Retinal pigment epithelial cell (primary cell): ENCODE measurements around the gene IWS1.
A peak's percentile ranks its signal among the peaks of the same experiment; 100 is the strongest.

ENCODE experiments used
- DNase-seq: peaks from one replicate; pipeline ENCODE4 v3.0.0-alpha.2; 2010; ENCODE audit warnings: low read depth
- H3K4me3 ChIP-seq: 2 replicates; pipeline ENCODE4 v1.5.1; 2011; ENCODE audit warnings: mild to moderate bottlenecking, low read length, control low read depth, moderate library complexity
- TF ChIP-seq, protein P1 (sequence below): conservative IDR thresholded peaks from 2 replicates; pipeline ENCODE4 v1.5.1; 2011; ENCODE audit warnings: low read depth, low read length, control low read depth, inconsistent platforms

Gene IWS1

DNA sequence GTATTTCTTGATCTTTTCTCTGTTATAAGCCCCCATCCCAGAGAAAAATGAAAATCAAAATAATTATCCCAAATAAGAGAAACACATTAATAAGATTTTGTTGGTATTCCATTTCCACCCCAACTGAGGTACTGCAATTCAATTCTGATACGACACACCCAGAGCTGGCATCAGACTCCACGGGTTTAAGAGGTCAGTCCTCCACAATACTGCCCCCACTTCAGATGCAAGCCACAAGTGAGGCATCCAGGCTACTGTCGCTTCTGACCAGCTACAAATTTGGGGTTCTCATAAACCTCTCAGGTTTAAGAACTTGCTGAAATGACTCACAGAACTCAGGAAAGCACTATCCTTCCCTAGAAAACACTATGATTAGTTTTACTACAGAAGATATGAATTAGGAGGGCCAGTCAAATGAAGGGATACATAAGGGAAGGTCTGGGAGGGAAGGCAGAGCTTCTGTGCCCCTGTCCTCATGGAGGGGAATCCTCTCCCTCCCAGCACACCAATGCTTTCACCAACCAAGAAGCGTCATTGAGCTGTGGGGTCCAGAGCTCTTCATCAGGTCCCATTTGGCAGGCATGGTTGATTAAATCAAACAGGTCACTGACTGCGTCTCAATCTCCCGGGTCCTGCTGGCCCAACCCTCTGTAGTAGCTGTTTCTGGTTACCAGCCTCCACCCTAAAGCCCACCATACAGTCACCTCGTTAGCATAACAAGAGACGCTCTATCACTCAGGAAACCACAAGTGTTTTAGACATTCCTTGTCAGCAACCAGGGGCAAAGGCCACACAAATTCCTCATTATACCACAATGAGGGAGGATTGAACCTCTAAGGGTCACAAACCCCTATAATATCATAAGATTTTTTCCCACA lies 46.2 kb downstream of the IWS1 start:
- TF ChIP-seq, protein P1, sequence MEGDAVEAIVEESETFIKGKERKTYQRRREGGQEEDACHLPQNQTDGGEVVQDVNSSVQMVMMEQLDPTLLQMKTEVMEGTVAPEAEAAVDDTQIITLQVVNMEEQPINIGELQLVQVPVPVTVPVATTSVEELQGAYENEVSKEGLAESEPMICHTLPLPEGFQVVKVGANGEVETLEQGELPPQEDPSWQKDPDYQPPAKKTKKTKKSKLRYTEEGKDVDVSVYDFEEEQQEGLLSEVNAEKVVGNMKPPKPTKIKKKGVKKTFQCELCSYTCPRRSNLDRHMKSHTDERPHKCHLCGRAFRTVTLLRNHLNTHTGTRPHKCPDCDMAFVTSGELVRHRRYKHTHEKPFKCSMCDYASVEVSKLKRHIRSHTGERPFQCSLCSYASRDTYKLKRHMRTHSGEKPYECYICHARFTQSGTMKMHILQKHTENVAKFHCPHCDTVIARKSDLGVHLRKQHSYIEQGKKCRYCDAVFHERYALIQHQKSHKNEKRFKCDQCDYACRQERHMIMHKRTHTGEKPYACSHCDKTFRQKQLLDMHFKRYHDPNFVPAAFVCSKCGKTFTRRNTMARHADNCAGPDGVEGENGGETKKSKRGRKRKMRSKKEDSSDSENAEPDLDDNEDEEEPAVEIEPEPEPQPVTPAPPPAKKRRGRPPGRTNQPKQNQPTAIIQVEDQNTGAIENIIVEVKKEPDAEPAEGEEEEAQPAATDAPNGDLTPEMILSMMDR, result no peak
- DNase-seq, result no peak
- H3K4me3 ChIP-seq, result no peak overlapping the region

DNA sequence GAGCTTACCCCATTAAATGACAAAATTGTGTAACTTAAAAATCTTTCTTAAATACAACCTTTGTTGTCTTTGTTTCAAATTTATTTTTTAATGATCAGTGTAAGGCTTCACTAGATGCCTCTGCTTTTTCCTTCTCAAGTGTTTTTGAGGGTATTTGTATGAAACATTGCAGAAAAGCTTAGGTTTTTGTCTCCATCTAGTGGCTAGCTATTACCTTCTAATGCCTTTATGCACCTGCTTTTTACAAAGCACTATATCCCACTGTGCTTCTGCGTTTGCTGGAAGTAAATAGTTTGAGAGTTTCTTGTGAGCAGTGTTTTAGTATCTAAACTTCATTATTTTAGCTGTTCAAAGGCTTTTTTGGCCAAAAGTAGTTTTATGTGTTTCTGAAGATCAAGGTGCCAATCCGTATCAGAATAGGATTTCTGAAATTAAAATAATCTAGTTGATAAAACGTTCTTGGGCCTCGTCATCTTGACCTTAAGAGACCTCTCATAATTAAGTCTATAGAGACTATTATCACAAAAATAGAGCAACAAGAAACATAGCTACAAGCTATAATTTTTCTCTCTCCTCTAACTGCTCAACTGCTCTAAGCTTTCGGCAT lies 47.0 kb downstream of the IWS1 start:
- H3K4me3 ChIP-seq, result no peak overlapping the region
- peak; percentile 35 for DNase-seq
- TF ChIP-seq, protein P1, result peak; percentile 71

DNA sequence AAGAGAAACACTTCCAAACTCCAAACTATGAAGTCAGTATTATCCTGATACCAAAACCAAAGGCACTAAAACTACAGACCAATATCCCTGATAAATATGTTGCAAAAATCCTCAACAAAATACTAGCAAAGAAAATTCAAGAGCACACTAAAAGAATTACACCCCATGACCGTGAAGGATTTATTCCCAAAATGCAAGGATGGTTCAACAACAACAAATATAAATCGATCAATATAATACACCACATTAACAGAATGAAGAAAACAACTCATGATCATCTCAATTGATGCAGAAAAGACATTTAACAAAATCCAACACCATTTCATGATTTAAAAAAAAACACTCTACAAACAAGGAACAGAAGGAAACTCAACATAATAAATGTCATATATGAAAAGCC lies 50.5 kb downstream of the IWS1 start:
- no peak for DNase-seq
- TF ChIP-seq, protein P1, result no peak
- no peak overlapping the region for H3K4me3 ChIP-seq

DNA sequence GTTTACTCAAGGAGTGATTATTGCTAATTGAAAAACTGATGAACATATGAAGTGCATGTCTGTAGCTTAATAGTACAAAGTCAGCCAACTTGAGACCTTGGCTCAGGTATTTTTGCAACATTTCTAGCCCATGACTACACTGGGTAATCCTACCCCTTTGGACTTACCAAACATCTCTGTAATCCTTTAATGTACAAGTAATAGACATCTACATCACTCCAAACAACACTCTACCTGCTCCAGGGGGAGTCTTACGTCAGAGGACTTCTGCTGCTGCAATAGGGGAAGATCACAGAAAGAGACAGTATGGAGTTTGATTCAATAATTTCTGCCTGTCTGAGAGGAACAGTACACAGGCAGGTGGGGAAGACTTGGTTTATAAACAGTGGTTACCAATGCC lies 54.0 kb downstream of the IWS1 start:
- TF ChIP-seq, protein P1, result no peak
- DNase-seq, result no peak
- no peak overlapping the region for H3K4me3 ChIP-seq

DNA sequence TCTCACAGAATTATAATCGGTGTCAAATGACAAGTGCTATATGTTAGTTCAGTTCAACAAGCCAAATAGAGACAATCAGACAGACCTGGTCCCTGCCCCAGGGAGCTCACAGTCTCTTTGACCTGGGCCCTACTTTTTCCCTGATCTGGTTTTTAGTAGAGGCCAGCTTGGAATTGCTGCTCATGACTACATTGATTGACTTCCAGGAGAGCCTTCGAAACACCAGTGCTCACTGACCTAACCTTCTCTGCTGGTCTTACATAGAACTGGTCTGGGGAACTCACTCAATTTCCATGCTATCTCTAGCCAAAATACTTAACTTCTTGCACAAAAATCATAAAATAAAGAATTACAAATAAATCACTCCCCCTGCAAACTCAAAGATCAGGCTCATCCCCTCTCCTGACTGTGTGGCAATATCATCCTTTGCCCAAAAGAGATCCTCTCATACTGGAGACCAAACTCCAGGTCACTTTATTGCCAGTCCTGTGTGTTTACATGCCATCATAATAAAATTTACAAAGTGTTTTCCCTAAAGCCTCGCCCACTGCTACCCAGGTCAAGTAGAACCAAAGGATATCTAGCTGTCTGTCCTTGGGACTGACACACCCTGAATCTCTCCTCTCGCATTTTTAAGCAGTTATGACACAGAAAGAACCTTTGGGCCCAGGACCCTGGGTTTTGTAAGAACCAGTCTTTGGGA lies 54.9 kb downstream of the IWS1 start:
- DNase-seq, result no peak
- TF ChIP-seq, protein P1, result no peak
- no peak overlapping the region for H3K4me3 ChIP-seq

DNA sequence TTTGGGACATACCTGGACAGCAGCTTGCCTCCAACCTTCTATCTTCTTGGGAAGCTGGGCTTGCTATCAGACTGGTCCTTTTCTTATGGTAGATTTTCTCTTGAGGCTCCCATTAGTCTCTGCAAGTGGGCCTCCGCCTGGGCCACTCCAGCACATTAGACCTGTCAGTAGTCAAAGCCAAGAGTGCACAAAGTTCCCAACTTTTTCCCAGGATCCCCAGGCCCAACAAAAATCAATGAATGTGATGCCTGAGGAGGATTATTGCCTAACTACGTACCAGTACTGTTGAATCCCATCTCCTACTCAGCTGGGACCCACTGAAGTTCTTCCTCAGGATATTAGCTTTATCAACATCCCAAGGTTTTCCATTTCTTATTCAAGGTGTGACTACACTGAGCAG lies 56.3 kb downstream of the IWS1 start:
- TF ChIP-seq, protein P1, result no peak
- no peak overlapping the region for H3K4me3 ChIP-seq
- no peak for DNase-seq
